Astrocyte (in vitro differentiated cells and primary cell): ENCODE measurements around the gene TENM3.

Experiments
- CTCF ChIP-seq: IDR thresholded peaks from 2 replicates; pipeline ENCODE4 v1.5.1; 2011; ENCODE audit warnings: low read depth, mild to moderate bottlenecking, inconsistent platforms, low read length, moderate library complexity; ENCODE audit not compliant: insufficient read depth
- EZH2 ChIP-seq: IDR thresholded peaks from 2 replicates; pipeline ENCODE4 v1.6.1; 2012; ENCODE audit warnings: mild to moderate bottlenecking, low read length, inconsistent platforms; ENCODE audit not compliant: insufficient read depth

- TF ChIP-seq CTCF (no peak), EZH2 (no peak)
Measured at GRCh38 chr4:182649698-182650477, 406.7 kb downstream of the TENM3 start.
